SU-DHL-6 (cell line): Measurements from ENCODE around the gene SLC7A10.
"Not testable (repeated sequence)": the region's sequence is repeated elsewhere in the genome, so short reads cannot be mapped to it uniquely, and the experiment has no call there.

Experiments
- EZH2phosphoT487 ChIP-seq: fragments of 200-600 bp; sonication (generic), shearing (Covaris generic); conservative IDR thresholded peaks from 2 replicates; pipeline ENCODE4 v1.6.1; 2018; ENCODE audit warnings: mild to moderate bottlenecking, antibody characterized with exemption, low read length, moderate library complexity, mixed read lengths
- TF ChIP-seq, protein P1 (sequence below): fragments of 200-600 bp; sonication (generic); IDR thresholded peaks from one replicate; pipeline ENCODE4 v1.5.1; 2017; ENCODE audit warnings: antibody characterized with exemption, mild to moderate bottlenecking, low read length, moderate library complexity; ENCODE audit not compliant: insufficient read depth, poor library complexity, severe bottlenecking

DNA sequence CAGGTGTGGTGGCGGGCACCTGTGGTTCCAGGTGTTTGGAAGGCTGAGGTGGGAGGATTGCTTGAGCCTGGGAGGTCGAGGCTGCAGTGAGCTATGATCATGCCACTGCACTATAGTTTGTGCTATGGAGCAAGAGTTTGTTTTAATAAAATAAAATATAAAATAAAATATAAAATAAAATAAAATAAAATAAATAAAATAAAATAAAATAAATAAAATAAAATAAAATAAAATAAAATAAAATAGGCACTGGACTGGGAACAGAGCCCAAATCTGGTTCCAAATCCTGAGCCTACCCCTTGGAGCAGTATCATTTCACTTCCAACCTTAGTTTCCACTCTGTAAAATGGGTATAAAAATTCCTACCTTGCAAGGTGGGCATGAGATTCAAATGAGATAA is 3.4 kb downstream of the SLC7A10 start:
- TF ChIP-seq, protein P1, sequence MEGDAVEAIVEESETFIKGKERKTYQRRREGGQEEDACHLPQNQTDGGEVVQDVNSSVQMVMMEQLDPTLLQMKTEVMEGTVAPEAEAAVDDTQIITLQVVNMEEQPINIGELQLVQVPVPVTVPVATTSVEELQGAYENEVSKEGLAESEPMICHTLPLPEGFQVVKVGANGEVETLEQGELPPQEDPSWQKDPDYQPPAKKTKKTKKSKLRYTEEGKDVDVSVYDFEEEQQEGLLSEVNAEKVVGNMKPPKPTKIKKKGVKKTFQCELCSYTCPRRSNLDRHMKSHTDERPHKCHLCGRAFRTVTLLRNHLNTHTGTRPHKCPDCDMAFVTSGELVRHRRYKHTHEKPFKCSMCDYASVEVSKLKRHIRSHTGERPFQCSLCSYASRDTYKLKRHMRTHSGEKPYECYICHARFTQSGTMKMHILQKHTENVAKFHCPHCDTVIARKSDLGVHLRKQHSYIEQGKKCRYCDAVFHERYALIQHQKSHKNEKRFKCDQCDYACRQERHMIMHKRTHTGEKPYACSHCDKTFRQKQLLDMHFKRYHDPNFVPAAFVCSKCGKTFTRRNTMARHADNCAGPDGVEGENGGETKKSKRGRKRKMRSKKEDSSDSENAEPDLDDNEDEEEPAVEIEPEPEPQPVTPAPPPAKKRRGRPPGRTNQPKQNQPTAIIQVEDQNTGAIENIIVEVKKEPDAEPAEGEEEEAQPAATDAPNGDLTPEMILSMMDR, result not testable (repeated sequence)
- not testable (repeated sequence) for TF ChIP-seq EZH2phosphoT487
